HEK293T (cell line): ENCODE measurements around the gene CAMK2A.

Source experiments
- BHLHE40 ChIP-seq: fragments of 450-650 bp; IDR thresholded peaks from 2 replicates; pipeline ENCODE4 v1.6.1; 2016; ENCODE audit warnings: mild to moderate bottlenecking, moderate library complexity, borderline replicate concordance
- FOXM1 ChIP-seq: fragments of 450-650 bp; IDR thresholded peaks from 2 replicates; pipeline ENCODE4 v1.6.1; 2017; ENCODE audit warnings: mild to moderate bottlenecking, borderline replicate concordance

DNA sequence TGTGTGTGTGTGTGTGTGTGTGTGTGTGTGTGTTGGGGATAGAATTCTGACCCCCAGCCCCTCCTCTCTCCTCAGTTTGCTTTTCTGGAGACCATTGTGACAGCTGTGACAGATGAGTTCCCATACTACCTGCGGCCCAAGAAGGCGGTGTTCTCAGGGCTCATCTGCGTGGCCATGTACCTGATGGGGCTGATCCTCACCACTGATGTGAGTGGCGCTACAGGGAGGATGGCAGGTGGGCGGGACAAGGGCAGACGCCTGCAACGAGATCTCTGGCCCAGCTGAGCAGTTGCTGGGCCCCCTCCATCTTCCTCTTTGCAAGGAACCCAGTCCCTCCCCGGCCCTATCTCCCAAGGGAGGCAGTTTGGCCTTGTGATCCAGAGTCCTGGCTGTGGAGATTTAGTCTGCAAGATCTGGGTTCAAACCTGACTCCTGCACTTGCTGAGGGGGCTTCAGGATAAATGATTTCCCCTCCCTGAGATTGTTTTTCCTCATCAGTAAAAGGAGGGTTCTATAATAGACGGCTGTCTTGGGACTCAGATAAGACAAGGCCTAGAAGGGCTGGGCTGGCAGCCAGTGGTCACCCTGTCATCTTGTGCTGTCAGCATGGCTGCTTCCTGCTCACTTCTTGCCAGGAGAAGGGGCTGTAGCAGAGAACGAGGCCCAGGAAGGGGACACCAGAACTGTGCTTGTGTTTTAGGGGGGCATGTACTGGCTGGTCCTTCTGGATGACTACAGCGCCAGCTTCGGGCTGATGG lies 85.6 kb downstream of the CAMK2A start:
- TF ChIP-seq BHLHE40 = no peak
- TF ChIP-seq FOXM1 = no peak
